DOHH2 (cell line): ENCODE measurements around the gene BSN.

Experiments used
- H3F3A ChIP-seq: fragments of 200-600 bp; sonication (generic), shearing (Covaris generic); 2 replicates; pipeline ENCODE4 v1.6.0; 2016; ENCODE audit warnings: antibody characterized with exemption, mild to moderate bottlenecking; ENCODE audit not compliant: control insufficient read depth, insufficient read depth
- H3K27ac ChIP-seq: fragments of 200-600 bp; sonication (generic); 2 replicates; pipeline ENCODE4 v1.5.1; 2014; ENCODE audit warnings: low read depth, mild to moderate bottlenecking, low read length, moderate library complexity
- H3K27me3 ChIP-seq: fragments of 200-600 bp; sonication (generic); 2 replicates; pipeline ENCODE4 v1.6.1; 2014; ENCODE audit warnings: mild to moderate bottlenecking, low read length, mixed read lengths; ENCODE audit not compliant: control insufficient read depth
- H3K36me3 ChIP-seq: fragments of 200-600 bp; sonication (generic); 2 replicates; pipeline ENCODE4 v1.6.1; 2014; ENCODE audit warnings: mild to moderate bottlenecking, low read length, moderate library complexity, mixed read lengths; ENCODE audit not compliant: control insufficient read depth
- H3K4me1 ChIP-seq: fragments of 200-600 bp; sonication (generic); 2 replicates; pipeline ENCODE4 v1.6.1; 2014; ENCODE audit warnings: mild to moderate bottlenecking, low read length, mixed read lengths; ENCODE audit not compliant: control insufficient read depth
- H3K4me2 ChIP-seq: fragments of 200-600 bp; sonication (generic); 2 replicates; pipeline ENCODE4 v1.6.0; 2014; ENCODE audit warnings: mild to moderate bottlenecking, low read length, moderate library complexity
- H3K4me3 ChIP-seq: fragments of 200-600 bp; sonication (generic); 2 replicates; pipeline ENCODE4 v1.5.1; 2014; ENCODE audit warnings: mild to moderate bottlenecking, low read length, mixed read lengths
- H3K79me2 ChIP-seq: fragments of 200-600 bp; sonication (generic); 2 replicates; pipeline ENCODE4 v1.6.1; 2014; ENCODE audit warnings: mild to moderate bottlenecking, low read length, mixed read lengths; ENCODE audit not compliant: control insufficient read depth
- H3K9me2 ChIP-seq: fragments of 200-600 bp; sonication (generic); replicated peaks from 2 replicates; pipeline ENCODE4 v1.6.1; 2014; ENCODE audit warnings: mild to moderate bottlenecking, low read length, mixed read lengths; ENCODE audit not compliant: control insufficient read depth
- H3K9me3 ChIP-seq: fragments of 200-600 bp; sonication (generic); 2 replicates; pipeline ENCODE4 v1.6.1; 2014; ENCODE audit warnings: antibody characterized with exemption, low read length, mixed read lengths; ENCODE audit not compliant: control insufficient read depth, insufficient read depth
- H4K20me1 ChIP-seq: fragments of 200-600 bp; sonication (generic); 2 replicates; pipeline ENCODE4 v1.6.0; 2014; ENCODE audit warnings: low read depth, mild to moderate bottlenecking, antibody characterized with exemption, low read length, moderate library complexity; ENCODE audit not compliant: control insufficient read depth, insufficient read depth
- EZH2phosphoT487 ChIP-seq: fragments of 200-600 bp; sonication (generic); IDR thresholded peaks from 2 replicates; pipeline ENCODE4 v1.6.1; 2017; ENCODE audit warnings: borderline replicate concordance, mild to moderate bottlenecking, antibody characterized with exemption, low read length, moderate library complexity, mixed read lengths
- TF ChIP-seq, protein P1 (sequence below): fragments of 200-600 bp; sonication (generic); IDR thresholded peaks from one replicate; pipeline ENCODE4 v1.5.1; 2014; ENCODE audit warnings: antibody characterized with exemption, mild to moderate bottlenecking, low read depth, low read length; ENCODE audit not compliant: poor library complexity, severe bottlenecking

Gene BSN

DNA sequence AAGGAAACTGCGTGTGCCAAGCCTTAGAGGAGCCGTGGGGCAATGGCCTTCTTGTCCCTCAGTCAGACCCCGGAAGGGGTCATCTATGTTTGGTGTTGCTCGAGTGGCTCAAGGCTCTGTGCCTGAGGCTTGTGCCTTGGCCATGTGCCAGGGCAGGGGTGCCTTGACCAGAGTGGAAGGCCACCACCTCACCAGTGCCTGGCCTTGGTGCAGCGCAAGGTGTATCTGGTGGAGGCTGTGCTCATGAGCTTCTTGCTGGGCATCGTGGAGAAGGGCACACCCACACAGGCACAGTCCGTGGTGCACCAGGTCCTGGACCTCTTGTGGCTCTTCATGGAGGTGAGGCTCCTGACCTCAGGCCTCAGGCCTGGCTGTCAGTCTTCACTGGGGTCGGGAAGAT is 145.7 kb downstream of the BSN start:
- Histone ChIP-seq H3K9me3 (no peaks in the 10 kb centered on the region), H3K36me3 (peaks cover 19% of the 10 kb centered on the region), H3K79me2 (no peaks in the 10 kb centered on the region)

DNA sequence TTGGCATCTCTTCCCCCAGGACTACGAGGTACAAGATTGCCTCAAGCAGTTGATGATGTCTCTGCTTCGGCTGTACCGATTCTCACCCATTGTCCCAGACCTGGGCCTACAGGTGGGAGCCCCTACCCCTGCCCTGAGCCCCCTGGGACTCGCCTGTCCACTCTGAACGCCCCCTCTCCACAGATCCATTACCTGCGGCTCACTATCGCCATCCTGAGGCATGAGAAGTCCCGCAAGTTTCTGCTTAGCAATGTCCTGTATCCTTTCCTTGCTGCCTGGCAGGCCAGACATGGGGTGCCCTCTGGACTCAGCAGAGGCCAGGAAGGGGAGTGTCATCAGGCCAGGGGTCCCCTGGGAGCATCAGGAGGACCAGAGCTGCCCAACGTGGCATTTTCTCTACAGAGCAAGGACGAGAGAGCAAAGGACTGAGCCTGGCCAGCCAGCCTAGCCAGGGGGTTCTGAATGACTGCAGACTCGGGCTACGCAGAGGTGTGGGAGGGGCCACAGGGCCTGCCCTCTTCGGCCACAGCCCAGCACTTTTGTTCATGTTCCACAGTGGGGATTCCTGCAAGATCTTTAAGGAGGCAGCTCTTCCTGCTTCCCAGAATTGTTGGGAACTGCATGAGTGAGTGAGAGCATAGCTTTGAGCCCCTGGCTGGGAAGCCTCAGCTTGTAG is 146.3 kb downstream of the BSN start:
- H4K20me1 ChIP-seq, result no peaks in the 10 kb centered on the region

More for the DNA sequence above, 145.7 kb downstream of the BSN start:
- H3K4me2 ChIP-seq, result no peak overlapping the region
- H3F3A ChIP-seq, result no peaks in the 10 kb centered on the region
- no peak overlapping the region for H3K4me3 ChIP-seq
- H3K27me3 ChIP-seq, result no peaks in the 10 kb centered on the region
- no peak overlapping the region for H3K27ac ChIP-seq
- no peaks in the 10 kb centered on the region for H3K4me1 ChIP-seq
- no peak for TF ChIP-seq EZH2phosphoT487
- TF ChIP-seq, protein P1, sequence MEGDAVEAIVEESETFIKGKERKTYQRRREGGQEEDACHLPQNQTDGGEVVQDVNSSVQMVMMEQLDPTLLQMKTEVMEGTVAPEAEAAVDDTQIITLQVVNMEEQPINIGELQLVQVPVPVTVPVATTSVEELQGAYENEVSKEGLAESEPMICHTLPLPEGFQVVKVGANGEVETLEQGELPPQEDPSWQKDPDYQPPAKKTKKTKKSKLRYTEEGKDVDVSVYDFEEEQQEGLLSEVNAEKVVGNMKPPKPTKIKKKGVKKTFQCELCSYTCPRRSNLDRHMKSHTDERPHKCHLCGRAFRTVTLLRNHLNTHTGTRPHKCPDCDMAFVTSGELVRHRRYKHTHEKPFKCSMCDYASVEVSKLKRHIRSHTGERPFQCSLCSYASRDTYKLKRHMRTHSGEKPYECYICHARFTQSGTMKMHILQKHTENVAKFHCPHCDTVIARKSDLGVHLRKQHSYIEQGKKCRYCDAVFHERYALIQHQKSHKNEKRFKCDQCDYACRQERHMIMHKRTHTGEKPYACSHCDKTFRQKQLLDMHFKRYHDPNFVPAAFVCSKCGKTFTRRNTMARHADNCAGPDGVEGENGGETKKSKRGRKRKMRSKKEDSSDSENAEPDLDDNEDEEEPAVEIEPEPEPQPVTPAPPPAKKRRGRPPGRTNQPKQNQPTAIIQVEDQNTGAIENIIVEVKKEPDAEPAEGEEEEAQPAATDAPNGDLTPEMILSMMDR, result no peak
- H3K9me2 ChIP-seq, result no peaks in the 10 kb centered on the region
- no peaks in the 10 kb centered on the region for H4K20me1 ChIP-seq

DNA sequence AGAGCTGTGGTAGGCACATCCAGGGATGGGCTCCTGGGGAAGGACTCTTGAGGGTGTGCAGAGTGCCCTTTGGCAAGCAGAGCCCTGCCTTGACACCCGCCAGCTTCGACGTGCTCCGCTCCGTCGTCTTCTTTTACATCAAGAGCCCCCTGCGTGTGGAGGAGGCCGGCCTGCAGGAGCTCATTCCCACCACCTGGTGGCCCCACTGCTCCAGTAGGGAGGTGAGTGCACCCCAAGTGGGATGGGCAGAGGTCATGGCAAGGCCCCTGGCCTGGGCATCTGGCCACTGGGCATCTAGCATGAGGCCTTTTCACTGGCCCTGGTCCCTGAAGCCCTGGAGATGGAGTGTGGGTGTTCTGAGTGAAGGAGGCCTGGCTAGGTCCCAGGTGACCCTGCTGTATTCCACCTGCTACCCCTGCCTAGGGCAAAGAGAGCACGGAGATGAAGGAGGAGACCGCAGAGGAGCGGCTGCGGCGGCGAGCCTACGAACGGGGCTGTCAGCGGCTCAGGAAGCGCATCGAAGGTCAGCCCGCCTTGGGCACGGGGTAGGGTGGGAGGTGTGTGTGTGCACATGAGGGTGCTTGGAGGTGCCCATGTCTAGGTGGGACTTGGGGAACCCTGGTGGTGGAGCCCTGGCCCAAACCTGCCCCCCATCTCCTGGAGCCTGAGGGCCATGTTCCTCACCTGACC is 147.3 kb downstream of the BSN start:
- no peaks in the 10 kb centered on the region for H3K4me1 ChIP-seq
- no peaks in the 10 kb centered on the region for H3K9me3 ChIP-seq
- no peaks in the 10 kb centered on the region for H3K79me2 ChIP-seq
- no peaks in the 10 kb centered on the region for H3F3A ChIP-seq
- no peak overlapping the region for H3K4me2 ChIP-seq
- peaks cover 29% of the 10 kb centered on the region for H3K36me3 ChIP-seq
- no peak for TF ChIP-seq EZH2phosphoT487
- TF ChIP-seq, protein P1, result peak; percentile 52
- no peaks in the 10 kb centered on the region for H4K20me1 ChIP-seq
- no peak overlapping the region for H3K4me3 ChIP-seq
- H3K27ac ChIP-seq, result no peak overlapping the region
- H3K27me3 ChIP-seq, result no peaks in the 10 kb centered on the region
- no peaks in the 10 kb centered on the region for H3K9me2 ChIP-seq

More for the DNA sequence above, 146.3 kb downstream of the BSN start:
- Histone ChIP-seq H3K4me3 (no peak overlapping the region), H3K27me3 (no peaks in the 10 kb centered on the region), H3K27ac (no peak overlapping the region), H3K36me3 (peaks cover 24% of the 10 kb centered on the region), H3K4me2 (no peak overlapping the region), H3K79me2 (no peaks in the 10 kb centered on the region), H3K9me3 (no peaks in the 10 kb centered on the region), H3K9me2 (no peaks in the 10 kb centered on the region), H3K4me1 (no peaks in the 10 kb centered on the region), H3F3A (no peaks in the 10 kb centered on the region)
- TF ChIP-seq EZH2phosphoT487, result no peak
- TF ChIP-seq, protein P1, result peak; percentile 44
